Measurements from ENCODE around the gene OR9A2.

Gene OR9A2

GRCh38 chr7:143003393-143004051 is 23.4 kb downstream of the OR9A2 start:
- H3K4me2 ChIP-seq (ENCODE audit: low read length) = peak overlapping the region; percentile 52
- H3K4me1 ChIP-seq (ENCODE audit: control insufficient read depth, low read length) = peaks cover 36% of the 10 kb centered on the region
- H3K27ac ChIP-seq (ENCODE audit: low read depth, low read length) = no peak overlapping the region
- H3K9me2 ChIP-seq (replicated peaks; ENCODE audit: control insufficient read depth, low read length) = no peaks in the 10 kb centered on the region
- H3K27me3 ChIP-seq (ENCODE audit: control insufficient read depth, low read length) = no peaks in the 10 kb centered on the region
- no peaks in the 10 kb centered on the region for H4K20me1 ChIP-seq (ENCODE audit: control insufficient read depth, insufficient read depth, low read depth, low read length)
- H3K9me3 ChIP-seq (ENCODE audit: control insufficient read depth, insufficient read depth, low read length) = no peaks in the 10 kb centered on the region
- H3K79me2 ChIP-seq (ENCODE audit: control insufficient read depth, low read length) = no peaks in the 10 kb centered on the region
- peaks cover under 1% of the 10 kb centered on the region; the same call in 1 of the 2 replicates for H3F3A ChIP-seq (ENCODE audit: control insufficient read depth, insufficient read depth)
- no peaks in the 10 kb centered on the region for H3K36me3 ChIP-seq (ENCODE audit: control insufficient read depth, low read length)
- peak; percentile 97 for TF ChIP-seq CTCF (IDR thresholded peaks at IDR 0.05; ENCODE audit: low read depth, low read length, poor library complexity, severe bottlenecking)
- no peak for TF ChIP-seq EZH2phosphoT487 (IDR thresholded peaks at IDR 0.05; ENCODE audit: borderline replicate concordance, low read length)
- H3K4me3 ChIP-seq (ENCODE audit: low read length) = peak overlapping the region; percentile 42

DNA sequence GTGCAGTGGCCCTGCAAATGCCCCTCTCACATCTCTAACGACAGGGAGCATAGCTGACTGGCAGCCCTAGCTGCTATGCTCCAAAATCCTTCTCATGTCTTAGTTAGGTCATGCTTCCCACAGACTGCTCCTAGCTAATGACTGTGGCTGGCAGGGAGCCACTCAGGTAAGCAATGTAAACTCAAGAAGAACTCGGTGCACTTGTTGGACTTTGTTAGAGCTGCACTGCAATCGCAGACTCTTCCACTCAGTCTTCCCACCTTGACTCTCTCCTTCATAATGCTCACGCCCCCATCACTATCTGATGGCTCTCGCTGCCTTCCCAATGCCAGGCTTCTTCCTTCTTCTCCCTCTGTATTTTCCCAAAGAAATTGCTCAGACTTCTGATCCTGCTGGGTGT is 24.0 kb downstream of the OR9A2 start:
- H3K4me3 ChIP-seq (ENCODE audit: low read length) = peak overlapping the region; percentile 42
- peak overlapping the region; percentile 52 for H3K4me2 ChIP-seq (ENCODE audit: low read length)
- H3K36me3 ChIP-seq (ENCODE audit: control insufficient read depth, low read length) = no peaks in the 10 kb centered on the region
- H3K9me3 ChIP-seq (ENCODE audit: control insufficient read depth, insufficient read depth, low read length) = no peaks in the 10 kb centered on the region
- no peaks in the 10 kb centered on the region for H3F3A ChIP-seq (ENCODE audit: control insufficient read depth, insufficient read depth)
- no peaks in the 10 kb centered on the region for H3K27me3 ChIP-seq (ENCODE audit: control insufficient read depth, low read length)
- TF ChIP-seq EZH2phosphoT487 (IDR thresholded peaks at IDR 0.05; ENCODE audit: borderline replicate concordance, low read length) (no peak), CTCF (IDR thresholded peaks at IDR 0.05; ENCODE audit: low read depth, low read length, poor library complexity, severe bottlenecking) (no peak)
- H3K79me2 ChIP-seq (ENCODE audit: control insufficient read depth, low read length) = no peaks in the 10 kb centered on the region
- H3K27ac ChIP-seq (ENCODE audit: low read depth, low read length) = no peak overlapping the region
- no peaks in the 10 kb centered on the region for H3K9me2 ChIP-seq (replicated peaks; ENCODE audit: control insufficient read depth, low read length)
- no peaks in the 10 kb centered on the region for H4K20me1 ChIP-seq (ENCODE audit: control insufficient read depth, insufficient read depth, low read depth, low read length)
- peaks cover 30% of the 10 kb centered on the region for H3K4me1 ChIP-seq (ENCODE audit: control insufficient read depth, low read length)

DNA sequence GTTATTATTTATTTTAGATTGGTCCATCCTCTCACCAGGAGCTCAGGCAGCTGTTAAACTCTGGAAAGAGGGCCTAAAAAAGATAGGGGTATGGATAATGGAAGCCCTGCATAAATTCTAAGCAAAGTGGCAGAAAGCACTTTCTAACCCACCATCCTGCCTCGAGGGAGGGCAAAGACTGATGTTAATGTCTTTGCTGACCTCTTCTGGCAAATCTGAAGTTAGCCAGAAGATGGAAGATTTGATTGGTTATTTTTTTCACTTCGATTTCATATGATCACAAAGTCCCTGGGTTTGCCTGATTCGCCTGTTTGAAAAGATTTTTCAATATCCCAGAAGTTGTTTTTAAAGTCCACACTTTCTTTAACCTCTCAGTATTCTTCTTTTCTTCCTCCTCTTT is 24.8 kb downstream of the OR9A2 start:
- Histone ChIP-seq H3K36me3 (ENCODE audit: control insufficient read depth, low read length) (no peaks in the 10 kb centered on the region), H3K27me3 (ENCODE audit: control insufficient read depth, low read length) (no peaks in the 10 kb centered on the region)

More for the DNA sequence above, 24.8 kb downstream of the OR9A2 start:
- no peak overlapping the region for H3K27ac ChIP-seq (ENCODE audit: low read depth, low read length)
- H3K4me1 ChIP-seq (ENCODE audit: control insufficient read depth, low read length) = peaks cover 26% of the 10 kb centered on the region
- H3K9me2 ChIP-seq (replicated peaks; ENCODE audit: control insufficient read depth, low read length) = no peaks in the 10 kb centered on the region
- H3K4me2 ChIP-seq (ENCODE audit: low read length) = no peak overlapping the region
- no peaks in the 10 kb centered on the region for H3K9me3 ChIP-seq (ENCODE audit: control insufficient read depth, insufficient read depth, low read length)
- no peak for TF ChIP-seq EZH2phosphoT487 (IDR thresholded peaks at IDR 0.05; ENCODE audit: borderline replicate concordance, low read length)
- TF ChIP-seq CTCF (IDR thresholded peaks at IDR 0.05; ENCODE audit: low read depth, low read length, poor library complexity, severe bottlenecking) = peak; percentile 53
- H3K79me2 ChIP-seq (ENCODE audit: control insufficient read depth, low read length) = no peaks in the 10 kb centered on the region
- no peak overlapping the region for H3K4me3 ChIP-seq (ENCODE audit: low read length)
- no peaks in the 10 kb centered on the region for H4K20me1 ChIP-seq (ENCODE audit: control insufficient read depth, insufficient read depth, low read depth, low read length)
- no peaks in the 10 kb centered on the region for H3F3A ChIP-seq (ENCODE audit: control insufficient read depth, insufficient read depth)
